HG03095 (cell line): ENCODE measurements around the gene DAPK1.

Source experiments
- ATAC-seq: cut with Tn5 transposase; IDR thresholded peaks from one replicate; pipeline ENCODE4 v1.9.1; 2021; ENCODE audit warnings: moderate library complexity; ENCODE audit not compliant: unreplicated experiment

DAPK1 gene

GRCh38 chr9:87704342-87704741 lies 206.7 kb downstream of the DAPK1 start:
- no peak for ATAC-seq

- no peak for ATAC-seq
Measured at GRCh38 chr9:87706066-87706739, 208.5 kb downstream of the DAPK1 start.

DNA sequence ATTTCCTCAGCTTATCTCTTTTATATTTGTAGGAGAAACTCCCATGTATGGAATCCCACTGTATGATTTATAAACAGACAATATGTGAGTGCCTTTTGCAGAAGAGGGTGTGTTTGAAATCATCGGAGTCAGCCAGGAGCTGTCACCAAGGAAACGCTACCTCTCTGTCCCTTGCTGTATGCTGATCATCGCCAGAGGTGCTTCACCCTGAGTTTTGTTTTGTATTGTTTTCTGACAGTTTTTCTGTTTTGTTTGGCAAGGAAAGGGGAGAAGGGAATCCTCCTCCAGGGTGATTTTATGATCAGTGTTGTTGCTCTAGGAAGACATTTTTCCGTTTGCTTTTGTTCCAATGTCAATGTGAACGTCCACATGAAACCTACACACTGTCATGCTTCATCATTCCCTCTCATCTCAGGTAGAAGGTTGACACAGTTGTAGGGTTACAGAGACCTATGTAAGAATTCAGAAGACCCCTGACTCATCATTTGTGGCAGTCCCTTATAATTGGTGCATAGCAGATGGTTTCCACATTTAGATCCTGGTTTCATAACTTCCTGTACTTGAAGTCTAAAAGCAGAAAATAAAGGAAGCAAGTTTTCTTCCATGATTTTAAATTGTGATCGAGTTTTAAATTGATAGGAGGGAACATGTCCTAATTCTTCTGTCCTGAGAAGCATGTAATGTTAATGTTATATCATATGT lies 210.3 kb downstream of the DAPK1 start:
- no peak for ATAC-seq

GRCh38 chr9:87708546-87708945 lies 210.9 kb downstream of the DAPK1 start:
- ATAC-seq = no peak

DNA sequence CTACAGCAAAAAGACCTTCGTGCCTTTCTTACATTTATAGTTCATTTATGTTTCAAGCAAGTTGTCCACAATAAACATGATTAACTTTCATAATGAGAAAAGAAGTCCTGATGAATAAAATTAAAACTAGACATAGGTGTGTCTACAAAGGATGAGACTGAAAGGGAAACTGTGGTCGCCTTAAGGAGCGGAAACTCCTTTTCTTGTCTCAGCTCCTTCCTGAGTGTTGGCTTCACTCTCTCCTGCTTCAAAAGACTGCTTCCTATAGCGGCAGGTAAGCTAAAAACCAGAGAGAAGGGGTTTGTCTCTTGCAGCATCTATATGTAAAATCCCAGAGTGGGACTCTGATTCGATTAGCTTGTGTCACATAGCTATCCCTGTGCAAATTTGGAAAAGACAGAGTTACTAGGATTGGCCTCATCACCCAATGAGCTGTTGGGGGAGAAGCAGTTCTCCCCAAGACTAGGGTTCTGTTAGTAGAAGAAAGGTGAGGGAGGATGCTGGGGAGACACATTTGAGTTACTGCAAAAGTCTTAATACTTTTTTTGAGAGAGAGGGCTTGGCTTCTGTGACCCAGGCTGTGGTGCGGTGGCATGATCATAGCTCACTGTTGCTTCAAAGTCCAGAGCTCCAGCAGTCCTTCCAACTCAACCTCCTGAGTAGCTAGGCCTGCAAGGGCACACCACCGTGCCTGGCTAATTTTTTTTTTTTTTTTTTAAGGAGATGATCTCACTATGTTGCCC lies 211.5 kb downstream of the DAPK1 start:
- ATAC-seq = no peak

- ATAC-seq = no peak
Measured at GRCh38 chr9:87710443-87710842, 212.8 kb downstream of the DAPK1 start.

DNA sequence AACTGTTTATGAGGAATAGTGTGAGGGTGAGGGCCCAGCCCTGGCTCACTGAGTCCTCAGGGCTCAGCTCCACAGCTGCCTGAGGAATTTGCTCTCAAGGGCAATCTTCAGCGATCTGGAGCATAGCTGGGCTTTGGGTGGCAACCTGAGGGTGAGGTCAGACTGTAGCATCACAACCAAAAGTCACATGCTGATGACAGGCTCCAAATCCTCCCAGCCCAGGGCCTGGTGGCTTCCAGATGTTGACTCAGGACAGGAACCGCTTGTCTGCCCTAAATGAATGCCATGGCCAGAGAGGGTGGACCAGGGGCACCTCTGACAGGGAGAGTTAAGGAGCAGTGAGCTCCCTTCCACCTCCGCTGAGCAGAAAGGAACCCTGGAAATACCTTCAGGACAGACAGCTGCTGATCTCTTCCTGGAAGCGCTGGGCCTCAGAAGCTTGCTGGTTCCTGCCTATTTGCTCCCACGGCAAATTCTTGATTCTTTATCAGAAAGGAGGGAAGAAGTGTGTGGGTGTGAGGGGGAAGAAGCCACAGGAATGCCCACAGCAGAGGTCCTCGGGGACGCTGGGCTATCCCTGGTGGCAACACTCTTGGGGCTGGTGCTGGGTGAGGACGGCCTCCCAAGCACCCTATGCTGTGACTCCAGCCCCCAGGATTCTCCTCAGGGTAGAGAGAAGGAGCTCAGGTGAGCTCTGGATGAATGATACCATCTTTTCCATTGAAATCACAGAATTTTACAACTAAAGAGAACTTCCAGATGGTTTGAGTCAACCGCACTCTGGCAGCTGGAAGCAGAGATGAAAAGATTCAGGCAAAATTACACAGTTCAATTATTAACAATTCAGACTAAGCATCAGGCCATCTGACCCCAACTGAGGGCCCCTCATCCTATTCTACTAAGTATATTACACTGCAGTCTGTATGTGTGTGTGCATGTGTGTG lies 214.5 kb downstream of the DAPK1 start:
- ATAC-seq = no peak

- no peak for ATAC-seq
Measured at GRCh38 chr9:87712801-87713277, 215.2 kb downstream of the DAPK1 start.

DNA sequence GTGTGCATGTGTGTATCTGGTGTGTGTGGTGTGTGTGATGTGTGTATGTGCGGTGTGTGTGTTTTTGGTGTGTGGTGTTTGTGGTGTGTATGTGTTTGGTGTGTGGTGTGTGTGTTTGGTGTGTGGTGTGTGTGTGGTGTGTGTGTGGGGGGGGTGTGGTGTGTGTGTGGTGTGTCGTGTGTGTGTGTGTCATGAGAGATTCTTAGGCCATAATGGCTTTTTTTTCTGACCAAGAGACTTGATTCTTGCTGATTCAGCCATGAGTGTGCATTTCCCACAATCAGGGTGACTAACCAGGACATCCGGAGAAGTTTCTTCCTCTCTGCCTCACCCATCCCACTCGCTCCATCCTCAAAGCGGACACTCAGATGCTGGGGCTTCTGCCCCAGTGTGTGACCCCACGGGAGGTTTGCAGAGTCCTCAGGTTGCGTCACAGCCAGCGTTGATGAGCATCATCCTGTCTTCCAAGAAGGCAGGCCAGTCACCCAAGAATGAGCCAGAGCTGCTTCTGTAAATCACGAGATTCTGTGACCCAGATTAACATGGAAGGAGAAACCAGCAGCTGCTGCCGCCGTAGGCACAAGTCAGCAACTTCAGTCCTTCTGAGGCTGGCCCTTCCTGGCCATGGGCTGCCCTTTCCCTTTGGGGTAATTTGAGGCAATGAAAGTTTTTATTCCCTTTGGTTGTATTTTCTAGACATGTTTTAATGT lies 215.8 kb downstream of the DAPK1 start:
- no peak for ATAC-seq

- no peak for ATAC-seq
Measured at GRCh38 chr9:87713988-87714330, 216.3 kb downstream of the DAPK1 start.

DNA sequence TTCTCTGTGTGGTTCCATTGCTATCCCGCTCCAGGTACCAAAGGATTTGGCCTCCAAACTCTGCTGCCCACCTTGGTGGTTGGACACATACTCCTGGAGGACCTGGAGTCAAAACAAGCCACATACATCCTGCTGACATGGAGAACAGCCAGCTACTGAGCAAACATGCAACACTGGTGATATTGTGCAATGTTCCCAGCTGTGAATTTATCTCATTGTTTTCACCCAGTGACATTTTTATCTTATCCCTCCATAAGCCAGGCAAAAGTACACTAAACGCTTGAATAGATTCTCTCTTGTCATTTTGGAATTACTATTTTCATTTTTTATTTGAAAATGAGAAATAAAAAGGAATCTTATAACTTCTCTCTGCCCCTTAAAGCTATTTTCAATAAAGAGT lies 217.2 kb downstream of the DAPK1 start:
- ATAC-seq = no peak

GRCh38 chr9:87716141-87716540 lies 218.5 kb downstream of the DAPK1 start:
- ATAC-seq = no peak

DNA sequence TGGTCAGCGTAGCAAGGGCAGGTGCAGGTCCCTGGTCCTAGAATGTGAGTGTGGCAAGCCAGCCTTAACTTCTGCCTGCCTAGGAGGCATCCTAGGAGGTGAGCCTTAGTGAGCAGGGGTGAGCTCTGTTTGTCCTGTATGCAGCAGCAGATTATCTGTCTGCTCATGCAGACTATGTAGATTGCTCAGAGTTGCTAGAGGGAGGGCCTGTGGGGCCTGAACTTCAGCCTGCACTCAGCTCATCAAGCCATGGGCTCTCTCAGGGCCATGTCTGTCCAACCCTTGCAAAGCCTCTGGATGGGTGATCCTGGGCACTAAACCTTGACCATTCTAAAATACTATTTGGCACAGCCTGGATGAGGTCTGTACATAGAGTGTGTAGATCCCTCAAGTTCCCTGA lies 219.8 kb downstream of the DAPK1 start:
- no peak for ATAC-seq

GRCh38 chr9:87718231-87718630 lies 220.6 kb downstream of the DAPK1 start:
- no peak for ATAC-seq

GRCh38 chr9:87718852-87719612 lies 221.4 kb downstream of the DAPK1 start:
- no peak for ATAC-seq

DNA sequence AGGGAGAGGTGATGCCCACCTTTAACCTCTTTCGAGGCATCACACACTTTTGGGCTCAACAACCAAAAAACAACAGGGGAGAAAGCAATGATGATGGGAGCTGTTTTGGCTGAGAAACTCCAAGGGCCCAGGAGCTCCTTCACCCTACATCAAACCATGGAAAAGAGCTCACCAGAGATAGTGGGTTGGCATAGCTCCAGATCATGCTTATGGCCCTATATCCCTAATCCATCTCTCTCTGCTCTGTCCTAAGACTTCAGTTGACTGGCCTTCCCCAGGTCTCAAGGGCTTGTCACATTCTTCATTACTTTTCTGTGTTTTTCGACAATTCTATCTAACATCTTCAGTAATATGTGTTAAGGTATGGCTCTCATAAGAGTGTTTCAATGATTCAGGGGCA lies 222.5 kb downstream of the DAPK1 start:
- ATAC-seq = no peak

DNA sequence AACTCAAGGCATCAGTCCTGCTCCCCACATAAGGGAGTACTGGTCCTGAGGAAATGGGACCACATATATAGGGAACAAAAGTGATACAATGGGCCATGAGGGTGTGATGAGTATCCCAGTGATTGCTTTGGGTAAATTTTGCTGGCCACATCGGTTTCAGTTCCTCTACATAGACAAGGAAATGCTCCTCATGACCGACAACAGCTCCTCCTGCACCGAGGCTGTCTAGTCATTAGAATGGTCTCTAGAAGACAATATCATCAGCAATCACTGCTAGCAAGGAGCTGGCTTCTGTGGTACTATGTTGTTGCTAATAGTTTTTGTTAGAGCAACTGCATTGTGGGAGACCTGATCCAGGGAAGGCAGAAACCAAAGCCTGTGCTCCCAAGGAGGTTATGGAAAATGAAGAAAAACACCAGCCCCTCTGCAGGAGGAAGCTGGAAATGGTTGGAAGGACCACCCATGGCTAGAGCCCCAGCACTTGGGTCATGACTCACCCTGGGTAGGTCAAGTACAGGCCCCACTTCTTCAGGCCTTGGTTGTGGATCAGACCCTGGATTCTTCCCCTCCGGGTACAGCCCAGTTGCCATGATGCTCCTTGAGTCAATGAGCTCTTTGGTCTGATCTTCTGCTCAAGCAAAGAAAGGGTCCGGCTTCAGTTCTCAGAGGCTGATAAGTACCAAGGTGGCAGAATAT lies 224.9 kb downstream of the DAPK1 start:
- ATAC-seq = no peak

- no peak for ATAC-seq
Measured at GRCh38 chr9:87725356-87725899, 227.8 kb downstream of the DAPK1 start.
